ENCODE data around the gene LSS.

DNA sequence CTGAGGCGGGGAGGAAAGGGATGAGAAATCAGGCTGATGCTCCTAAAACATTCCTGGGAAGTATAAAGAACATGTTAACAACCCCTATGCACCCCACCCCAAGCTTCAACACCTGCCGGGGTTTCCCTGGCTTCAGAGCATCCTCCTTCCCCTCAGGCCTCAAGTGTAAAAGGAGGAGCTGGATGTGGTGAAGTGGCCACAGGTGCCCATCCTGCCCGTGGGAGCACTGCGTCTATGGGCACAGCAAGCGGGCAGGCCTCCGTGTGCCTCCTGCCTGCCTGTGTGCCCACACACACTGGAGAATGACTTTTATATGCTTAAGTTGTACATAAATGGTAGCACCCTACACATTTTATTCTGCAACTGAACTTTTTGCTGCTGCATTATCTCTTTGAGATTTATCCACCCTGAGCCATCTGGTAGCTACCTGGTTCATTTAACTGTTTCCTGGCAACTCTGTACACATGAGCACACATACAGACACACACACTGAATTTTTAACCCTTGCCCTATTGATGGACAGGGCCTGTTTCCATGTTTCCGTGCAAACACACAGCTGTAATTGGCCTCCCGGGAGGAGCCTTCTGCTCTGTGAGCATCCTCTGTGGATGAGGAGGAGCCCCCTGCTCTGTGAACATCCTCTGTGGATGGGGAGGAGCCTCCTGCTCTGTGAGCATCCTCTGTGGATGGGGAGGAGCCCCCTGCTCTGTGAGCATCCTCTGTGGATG, 59.8 kb downstream of the LSS start:
- TF ChIP-seq POLR2A (IDR thresholded peaks at IDR 0.05), result no peak
- TF ChIP-seq, protein P1, sequence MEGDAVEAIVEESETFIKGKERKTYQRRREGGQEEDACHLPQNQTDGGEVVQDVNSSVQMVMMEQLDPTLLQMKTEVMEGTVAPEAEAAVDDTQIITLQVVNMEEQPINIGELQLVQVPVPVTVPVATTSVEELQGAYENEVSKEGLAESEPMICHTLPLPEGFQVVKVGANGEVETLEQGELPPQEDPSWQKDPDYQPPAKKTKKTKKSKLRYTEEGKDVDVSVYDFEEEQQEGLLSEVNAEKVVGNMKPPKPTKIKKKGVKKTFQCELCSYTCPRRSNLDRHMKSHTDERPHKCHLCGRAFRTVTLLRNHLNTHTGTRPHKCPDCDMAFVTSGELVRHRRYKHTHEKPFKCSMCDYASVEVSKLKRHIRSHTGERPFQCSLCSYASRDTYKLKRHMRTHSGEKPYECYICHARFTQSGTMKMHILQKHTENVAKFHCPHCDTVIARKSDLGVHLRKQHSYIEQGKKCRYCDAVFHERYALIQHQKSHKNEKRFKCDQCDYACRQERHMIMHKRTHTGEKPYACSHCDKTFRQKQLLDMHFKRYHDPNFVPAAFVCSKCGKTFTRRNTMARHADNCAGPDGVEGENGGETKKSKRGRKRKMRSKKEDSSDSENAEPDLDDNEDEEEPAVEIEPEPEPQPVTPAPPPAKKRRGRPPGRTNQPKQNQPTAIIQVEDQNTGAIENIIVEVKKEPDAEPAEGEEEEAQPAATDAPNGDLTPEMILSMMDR (IDR thresholded peaks at IDR 0.05), result no peak

All from Peyer's patch (tissue), 4 donors.